ENCODE data around the gene MACROH2A2.
"Not testable (repeated sequence)": the region's sequence is repeated elsewhere in the genome, so short reads cannot be mapped to it uniquely, and the experiment has no call there.

MACROH2A2 gene

DNA sequence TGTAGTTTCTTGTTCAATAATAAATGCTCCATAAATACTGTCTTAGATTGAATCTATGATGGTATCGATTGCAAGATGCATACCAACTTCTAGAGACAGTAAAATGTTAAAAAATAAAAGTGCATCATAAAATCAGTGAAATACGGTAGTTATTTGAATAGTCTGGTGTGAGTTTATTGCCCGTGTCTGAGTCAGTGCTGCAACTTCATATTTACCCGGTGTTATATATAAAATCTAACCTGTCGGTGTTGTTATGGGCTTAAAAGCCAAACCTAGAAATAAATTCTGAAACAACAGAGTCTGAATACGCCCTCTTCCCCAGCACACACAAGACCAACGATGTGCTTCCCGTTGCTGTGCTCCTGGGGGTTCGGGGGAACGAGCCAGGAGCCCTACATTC lies 16.3 kb downstream of the MACROH2A2 start:
- DNase-seq, result no peak

- no peak for DNase-seq
Measured at GRCh38 chr10:70069346-70069745, 16.7 kb downstream of the MACROH2A2 start.

DNA sequence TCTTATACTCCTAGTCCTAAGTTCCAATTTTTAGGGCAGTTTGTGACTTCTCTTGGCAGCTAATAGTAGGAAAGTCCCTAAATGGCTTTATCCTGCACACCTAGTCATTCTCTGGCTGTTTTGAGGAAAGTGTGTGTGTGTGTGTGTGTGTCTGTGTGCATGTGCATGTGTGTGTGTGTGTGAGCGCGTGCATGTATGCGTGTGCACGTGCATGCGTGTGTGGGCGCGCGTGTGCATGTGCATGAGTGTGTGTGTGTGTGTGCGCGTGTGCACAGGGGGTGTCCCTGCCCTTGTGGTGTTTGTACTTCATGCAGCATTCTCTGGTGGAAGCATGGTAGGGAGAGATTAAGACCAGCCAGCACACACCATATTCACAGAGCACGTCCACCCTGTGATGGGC lies 18.2 kb downstream of the MACROH2A2 start:
- DNase-seq, result no peak

GRCh38 chr10:70074165-70074564 lies 21.5 kb downstream of the MACROH2A2 start:
- DNase-seq, result no peak

- no peak for DNase-seq
Measured at GRCh38 chr10:70074971-70075370, 22.3 kb downstream of the MACROH2A2 start.

DNA sequence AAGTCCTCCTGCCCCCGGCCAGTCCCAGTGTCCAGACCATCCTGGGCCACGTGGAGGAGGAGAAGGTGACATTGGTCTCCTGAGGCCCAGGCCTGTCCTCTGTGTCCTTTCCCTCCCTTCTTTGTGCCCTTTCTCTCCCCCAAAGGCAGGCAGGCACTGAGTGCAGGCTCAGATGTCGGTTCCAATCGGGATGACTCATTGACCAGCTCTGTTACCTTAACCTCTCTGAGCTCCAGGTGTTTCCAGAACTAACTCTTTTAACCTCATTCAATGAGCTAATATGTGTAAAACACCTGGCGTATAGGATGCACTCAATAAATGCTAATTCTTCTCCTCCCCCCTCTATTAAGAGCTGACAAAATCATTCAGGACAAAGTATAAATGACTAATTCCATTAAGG lies 25.7 kb downstream of the MACROH2A2 start:
- DNase-seq, result no peak

- no peak for DNase-seq
Measured at GRCh38 chr10:70078937-70079336, 26.3 kb downstream of the MACROH2A2 start.

GRCh38 chr10:70080789-70081188 lies 28.1 kb downstream of the MACROH2A2 start:
- DNase-seq, result not testable (repeated sequence)

DNA sequence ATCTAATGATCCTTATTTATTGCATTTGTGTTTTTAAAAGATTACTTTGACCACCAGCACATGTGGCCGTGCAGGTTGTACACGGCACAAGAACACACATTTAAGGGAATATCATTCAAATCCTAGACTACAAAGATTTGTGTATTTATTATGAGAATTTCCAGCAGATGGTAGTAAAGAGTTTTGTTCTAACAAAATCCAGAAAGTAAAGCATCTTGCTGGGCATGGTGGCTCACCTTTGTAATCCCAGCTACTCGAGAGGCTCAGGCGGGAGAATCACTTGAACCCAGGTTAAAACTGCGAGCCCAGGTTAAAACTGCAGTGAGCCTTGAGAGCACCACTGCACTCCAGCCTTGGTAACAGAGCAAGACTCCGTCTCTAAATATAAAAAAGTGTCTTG lies 31.5 kb downstream of the MACROH2A2 start:
- DNase-seq, result peak in 1 of 2 experiments; percentile 6

- DNase-seq, result no peak
Measured at GRCh38 chr10:70085975-70086613, 33.4 kb downstream of the MACROH2A2 start.

DNA sequence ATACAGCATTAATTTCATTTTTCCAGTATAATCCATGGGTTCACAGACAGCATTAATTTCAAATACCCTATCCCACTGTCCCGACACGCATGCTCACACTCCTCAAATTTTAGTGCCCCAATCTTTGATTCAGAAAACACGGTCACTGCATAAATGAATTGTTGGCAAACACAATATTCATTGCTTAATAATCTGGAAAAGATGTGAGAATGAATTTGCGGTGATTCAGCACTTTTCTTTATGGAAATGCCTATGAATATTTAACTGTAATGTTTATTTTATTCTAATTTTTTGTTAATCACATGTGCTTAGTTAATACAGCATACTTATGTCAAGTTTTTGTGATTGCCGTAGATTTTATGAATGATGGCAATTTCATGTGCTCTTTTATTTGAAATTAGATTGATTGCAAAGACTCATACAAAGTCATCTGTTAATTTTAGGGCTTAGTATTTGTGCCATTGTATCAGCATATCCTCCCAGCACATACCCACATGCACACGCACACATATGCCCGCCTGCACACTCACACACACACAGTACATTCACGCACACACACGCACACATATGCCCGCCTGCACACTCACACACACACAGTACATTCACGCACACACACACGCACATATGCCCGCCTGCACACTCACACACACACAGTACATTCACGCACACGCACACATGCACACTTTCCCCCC lies 35.1 kb downstream of the MACROH2A2 start:
- DNase-seq, result no peak

- no peak for DNase-seq
Measured at GRCh38 chr10:70088308-70088698, 35.7 kb downstream of the MACROH2A2 start.

GRCh38 chr10:70090013-70090412 lies 37.4 kb downstream of the MACROH2A2 start:
- no peak for DNase-seq

GRCh38 chr10:70090951-70091350 lies 38.3 kb downstream of the MACROH2A2 start:
- DNase-seq, result no peak

GRCh38 chr10:70092389-70092718 lies 39.7 kb downstream of the MACROH2A2 start:
- no peak for DNase-seq

DNA sequence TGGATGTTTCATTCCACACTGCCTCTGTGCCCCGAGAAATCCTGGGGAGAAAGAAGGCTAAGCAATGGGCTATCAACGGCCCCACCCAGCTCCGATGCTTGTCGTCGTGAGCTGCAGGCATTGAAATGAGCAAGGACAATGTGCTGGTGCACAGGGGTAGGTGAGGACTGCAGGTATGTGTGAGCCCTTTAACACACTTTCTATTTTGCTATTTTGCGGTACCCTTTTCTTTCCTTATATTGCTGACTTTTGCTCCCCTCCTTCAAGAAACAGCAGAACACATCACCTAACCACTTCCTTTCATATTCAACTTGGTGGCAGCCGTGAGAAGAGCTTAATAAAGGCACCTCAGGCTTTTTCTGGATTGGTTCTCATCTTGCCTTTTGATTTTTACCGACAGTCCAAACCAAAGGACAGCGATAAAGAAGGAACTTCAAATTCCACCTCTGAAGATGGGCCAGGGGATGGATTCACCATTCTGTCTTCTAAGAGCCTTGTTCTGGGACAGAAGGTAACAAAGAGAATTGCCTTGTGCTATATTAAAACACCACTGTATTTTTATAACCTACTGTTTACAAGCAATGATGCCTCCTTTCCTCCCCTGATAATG lies 40.8 kb downstream of the MACROH2A2 start:
- no peak for DNase-seq

DNA sequence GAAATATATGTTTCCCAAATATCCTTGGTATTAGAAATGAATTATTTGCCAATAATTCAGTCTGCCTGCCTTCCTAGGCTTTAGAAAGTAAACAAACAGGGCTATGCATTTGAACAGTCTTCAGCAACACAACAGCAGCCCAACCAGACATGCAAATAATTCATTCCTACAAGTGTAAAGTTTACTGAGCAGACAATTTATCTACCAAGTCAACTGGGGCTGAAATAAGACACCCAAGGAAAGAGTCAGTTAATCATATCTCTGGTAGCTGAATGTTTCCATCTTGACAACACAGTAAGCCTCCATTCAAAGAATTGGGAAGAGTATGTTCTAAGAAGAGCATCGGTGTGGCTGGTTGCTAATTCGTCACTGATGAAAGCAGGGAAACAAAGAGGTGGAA lies 41.6 kb downstream of the MACROH2A2 start:
- no peak for DNase-seq

DNA sequence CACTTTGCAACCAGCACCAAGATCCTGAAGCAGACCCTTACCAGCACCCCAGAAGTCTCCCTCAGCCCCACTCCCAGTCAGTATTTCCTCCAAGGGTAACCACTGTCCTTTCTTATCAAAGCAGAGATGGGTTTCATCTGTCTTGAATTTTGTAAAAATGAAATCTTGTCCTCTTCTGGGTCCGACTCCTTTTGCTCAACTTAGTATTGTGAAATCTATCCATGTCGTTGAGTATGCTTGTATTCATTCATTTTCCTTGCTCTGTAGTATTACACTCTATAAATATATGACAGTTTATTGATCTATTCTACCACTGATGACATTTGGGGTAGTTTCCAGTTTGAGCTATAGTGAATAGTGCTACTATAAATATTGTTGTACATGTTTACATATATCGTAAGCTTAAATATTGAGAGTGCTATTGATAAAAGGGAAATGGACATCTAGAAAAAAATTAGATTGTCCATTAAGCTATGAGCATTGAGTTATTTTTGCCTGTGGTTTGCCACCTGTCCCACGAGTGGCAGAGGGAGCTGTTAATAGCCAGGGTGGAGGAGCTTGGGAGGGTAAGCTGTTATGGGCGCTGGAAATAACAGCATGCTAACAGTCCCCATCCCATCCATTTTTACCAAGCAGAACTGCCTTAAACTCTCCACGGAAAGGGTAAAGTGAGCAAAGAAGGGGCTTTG lies 43.5 kb downstream of the MACROH2A2 start:
- no peak for DNase-seq

GRCh38 chr10:70096705-70097420 lies 44.2 kb downstream of the MACROH2A2 start:
- DNase-seq, result no peak

DNA sequence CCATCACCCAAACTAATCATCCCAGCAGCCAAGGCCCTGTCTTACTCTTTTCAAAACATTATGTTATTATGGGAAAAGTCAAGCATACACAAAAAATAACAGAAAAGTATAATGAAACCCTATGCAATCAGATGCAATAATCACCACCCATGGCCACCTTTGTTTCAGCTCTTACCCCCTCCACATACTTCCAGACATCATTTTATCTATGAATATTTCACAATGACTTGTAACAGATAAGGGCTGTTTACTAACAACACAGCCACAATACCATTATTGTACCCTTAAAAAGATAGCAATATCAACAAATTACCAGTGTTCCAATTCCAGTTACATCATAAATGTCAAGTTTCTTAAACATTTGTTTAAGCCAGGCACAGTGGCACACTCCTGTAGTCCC lies 44.8 kb downstream of the MACROH2A2 start:
- DNase-seq, result no peak

GRCh38 chr10:70098271-70098670 lies 45.6 kb downstream of the MACROH2A2 start:
- no peak for DNase-seq

- not testable (repeated sequence) for DNase-seq
Measured at GRCh38 chr10:70101068-70101562, 48.5 kb downstream of the MACROH2A2 start.

- DNase-seq, result no peak
Measured at GRCh38 chr10:70101668-70102067, 49.0 kb downstream of the MACROH2A2 start.

Measured in SW 1271 (cell line).